Dedifferentiated amniotic fluid mesenchymal stem cell (primary cell): ENCODE results near the gene FEZ2.
"Not testable (repeated sequence)": the region's sequence is repeated elsewhere in the genome, so short reads cannot be mapped to it uniquely, and the experiment has no call there.

ENCODE experiments used
- DNase-seq: peaks from one replicate; pipeline ENCODE4 v3.0.0-alpha.2; 2016; ENCODE audit errors: extremely low spot score

Gene FEZ2, protein sequence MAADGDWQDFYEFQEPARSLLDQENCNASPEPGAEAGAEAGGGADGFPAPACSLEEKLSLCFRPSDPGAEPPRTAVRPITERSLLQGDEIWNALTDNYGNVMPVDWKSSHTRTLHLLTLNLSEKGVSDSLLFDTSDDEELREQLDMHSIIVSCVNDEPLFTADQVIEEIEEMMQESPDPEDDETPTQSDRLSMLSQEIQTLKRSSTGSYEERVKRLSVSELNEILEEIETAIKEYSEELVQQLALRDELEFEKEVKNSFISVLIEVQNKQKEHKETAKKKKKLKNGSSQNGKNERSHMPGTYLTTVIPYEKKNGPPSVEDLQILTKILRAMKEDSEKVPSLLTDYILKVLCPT

DNA sequence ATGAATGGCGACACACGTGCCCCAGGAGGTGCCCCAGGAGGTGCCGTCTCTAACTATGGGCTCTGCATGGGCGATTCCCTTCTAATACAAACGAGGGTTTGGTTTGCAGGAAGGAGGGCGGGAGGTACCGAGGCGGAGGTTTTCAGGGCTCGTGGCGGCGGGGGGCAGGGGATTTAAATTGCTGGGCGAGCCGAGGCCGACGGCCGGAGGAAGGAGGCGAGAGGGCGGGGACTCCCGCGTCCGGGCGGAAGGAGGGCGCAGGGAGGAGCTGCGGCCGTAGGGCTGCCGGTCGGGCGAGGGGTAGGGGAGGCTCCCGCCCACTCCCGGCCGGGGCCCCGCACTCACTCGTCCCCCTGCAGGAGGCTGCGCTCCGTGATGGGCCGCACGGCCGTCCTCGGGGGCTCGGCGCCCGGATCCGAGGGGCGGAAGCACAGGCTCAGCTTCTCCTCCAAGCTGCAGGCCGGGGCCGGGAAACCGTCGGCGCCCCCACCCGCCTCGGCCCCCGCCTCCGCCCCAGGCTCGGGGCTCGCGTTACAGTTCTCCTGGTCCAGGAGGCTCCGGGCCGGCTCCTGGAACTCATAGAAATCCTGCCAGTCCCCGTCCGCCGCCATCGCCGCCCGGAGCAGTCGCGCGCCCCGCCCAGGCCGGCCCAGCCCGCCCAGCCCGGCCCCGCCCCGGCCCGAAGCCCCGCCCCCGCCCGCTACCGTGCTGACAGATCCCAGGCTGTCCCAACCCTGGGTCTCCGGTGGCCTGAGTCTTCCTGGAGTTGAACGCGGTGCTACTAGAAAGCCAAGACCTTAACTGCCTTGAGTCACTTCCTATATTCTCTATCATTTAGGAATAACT lies at the start of gene FEZ2:
TSS of gene FEZ2 (minus strand) at position 637 of the 846 bp plus-strand sequence. CDS start at position 611, 26 bp downstream.
- peak; percentile 60 for DNase-seq

DNA sequence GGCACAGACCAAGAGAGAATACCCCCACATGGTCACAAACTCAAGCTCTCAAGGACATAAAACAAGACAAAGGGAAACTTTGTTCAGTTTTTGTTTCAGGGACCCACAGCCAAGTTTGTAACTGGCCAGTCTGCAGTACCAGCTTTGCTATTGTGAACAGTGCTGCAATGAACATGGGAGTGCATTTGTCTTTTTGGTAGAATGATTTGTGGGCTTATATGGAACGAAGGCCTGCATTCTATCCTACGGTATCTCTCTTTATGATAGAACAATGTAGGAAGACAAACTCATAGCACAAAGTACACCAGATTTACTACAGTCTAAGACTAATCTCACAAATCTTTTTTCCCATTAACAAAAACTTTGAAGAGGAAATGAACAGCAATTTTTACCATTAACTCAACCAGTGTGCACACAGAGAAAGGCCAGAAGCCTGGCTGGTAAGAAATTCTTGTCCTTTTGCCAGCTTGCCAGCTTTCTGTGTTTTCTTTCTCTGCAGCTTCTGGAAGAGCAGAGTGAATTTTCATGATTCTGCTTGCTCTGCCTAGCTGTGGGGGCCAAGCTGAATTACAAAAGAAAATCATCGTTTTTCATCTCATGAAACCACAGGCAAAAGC lies 37.1 kb upstream of the FEZ2 start:
- DNase-seq = no peak

DNA sequence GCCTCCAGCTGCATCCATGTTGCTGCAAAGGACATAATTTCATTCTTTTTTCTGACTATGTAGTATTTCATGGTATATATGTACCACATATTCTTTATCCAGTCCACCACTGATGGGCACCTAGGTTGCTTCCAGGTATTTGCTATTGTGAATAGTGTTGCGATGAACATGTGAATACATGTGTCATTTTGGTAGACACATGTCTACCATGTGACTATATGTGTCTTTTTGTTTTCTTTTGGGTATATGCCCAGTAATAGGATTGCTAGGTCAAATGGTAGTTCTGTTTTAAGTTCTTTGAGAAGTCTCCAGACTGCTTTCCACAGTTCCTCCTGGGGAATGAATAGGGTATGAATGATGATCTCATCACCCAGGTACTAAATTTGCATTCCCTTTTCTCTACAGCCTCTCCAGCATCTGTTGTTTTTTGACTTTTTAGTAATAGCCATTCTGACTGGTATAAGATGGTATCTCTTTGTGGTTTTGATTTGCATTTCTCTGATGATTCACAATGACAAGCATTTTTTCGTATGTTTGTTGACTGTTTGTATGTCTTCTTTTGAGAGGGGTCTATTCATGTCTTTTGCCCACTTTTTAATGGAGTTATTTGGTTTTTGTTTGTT lies 35.6 kb upstream of the FEZ2 start:
- DNase-seq = no peak

DNA sequence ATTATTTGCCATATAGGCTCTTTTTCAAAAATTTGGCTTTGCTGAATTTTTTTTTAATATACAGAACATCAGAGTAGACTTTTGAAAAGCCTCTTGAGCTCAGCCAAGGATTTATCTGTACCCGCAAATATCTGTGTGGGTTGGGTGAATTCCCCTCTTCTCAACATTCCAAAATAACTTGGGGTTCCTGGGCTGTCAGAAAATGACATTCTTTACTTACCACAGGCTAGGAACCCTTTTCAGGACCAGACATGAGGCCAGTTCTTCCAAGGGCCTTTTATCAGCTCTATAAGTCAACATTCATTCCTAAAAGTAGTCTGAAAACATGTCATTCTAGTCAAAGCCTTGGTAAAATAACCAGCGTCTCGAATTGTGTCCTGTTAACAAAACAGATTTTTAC lies 28.8 kb upstream of the FEZ2 start:
- no peak for DNase-seq

DNA sequence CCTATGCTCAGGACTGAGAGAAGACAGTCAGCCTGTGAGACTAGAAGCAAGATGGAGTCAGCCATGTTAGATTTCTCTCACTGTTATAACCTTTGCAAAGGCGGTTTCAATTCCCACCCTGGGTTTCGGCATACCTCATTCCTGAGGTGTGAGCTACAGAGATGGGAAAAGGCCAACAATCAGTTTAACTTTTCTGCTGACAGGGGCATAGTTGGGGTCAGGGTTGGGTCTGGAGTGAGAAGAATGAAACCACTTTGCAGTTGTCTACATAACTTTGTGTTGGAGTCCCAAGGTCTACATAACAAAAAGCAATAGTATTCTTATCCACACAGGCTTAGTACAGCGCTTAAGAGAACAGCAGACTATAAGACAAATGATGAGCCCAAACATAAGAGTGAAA lies 28.1 kb upstream of the FEZ2 start:
- no peak for DNase-seq

DNA sequence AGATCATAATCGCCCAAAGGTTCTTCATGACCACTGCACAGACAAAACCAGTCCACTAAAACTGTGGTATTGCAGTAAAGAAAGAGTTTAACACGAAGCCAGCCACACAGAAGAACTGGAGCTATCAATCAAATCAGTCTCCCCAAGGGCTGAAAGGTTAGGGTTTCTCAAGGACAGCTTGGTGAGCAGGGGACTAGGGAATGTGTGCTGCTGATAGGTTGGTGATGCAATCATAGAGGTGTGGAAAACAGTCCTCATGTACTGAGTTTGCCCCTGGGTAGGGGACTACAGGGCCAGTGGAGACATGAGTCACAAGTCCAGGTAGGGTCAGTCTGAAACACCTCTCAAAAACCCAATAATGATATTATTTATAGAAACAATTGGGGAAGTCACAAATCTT lies 27.3 kb upstream of the FEZ2 start:
- no peak for DNase-seq

DNA sequence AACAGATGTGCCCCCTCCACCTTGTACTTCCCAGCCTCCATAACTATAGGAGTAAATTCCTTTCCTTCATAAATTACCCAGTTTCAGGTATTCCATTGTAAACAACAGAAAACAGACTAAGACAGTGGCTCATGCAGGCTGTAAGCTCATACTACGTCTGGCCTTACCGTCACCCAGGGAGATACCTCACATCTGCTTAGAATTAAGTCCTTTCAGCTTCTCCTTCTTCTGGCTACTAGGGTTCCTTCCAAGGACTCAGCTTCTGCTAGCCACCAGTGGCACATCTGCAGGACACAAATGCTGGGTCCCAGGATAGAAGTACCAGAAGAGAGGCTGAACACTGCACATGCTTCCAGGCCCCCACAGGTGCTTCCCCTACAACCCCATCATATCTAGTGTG lies 22.4 kb upstream of the FEZ2 start:
- no peak for DNase-seq

DNA sequence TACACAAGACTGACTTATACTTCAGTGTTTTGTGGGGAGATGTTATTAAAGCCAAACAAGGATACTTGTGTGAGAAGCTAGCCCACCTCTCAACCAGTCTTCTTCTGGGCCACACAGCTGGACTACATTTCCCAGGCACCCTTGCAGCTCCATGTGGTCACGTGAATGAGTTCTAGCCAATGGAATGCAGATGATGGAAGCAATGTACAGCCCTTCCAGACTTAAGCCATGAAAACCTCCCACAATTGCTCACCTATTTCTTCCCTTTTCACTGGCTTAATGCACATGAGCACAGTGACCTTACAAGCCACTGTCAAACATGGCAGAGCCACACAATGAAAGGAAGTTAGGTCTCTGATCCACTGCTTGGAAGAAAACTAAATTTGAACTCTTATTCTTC lies 20.4 kb upstream of the FEZ2 start:
- DNase-seq = peak; percentile 28

DNA sequence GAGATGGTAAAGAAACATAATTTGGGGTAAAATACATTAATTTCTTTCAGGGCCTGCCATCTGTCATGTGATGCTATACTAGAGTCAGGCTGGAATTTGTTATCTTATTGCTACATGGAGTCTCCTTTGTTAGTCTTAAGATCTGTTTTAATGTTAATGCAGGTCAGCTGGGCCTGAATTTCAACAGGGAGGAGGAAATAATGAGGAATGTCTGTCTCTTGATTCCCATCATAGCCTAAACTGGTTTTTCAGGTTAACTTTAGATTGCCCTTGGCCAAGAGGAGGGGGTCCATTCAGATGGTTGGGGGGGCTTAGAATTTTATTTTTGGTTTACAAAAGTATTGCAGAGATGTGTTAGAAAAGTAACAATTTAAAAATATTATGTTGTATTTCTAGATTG lies 19.0 kb upstream of the FEZ2 start:
- DNase-seq = no peak

DNA sequence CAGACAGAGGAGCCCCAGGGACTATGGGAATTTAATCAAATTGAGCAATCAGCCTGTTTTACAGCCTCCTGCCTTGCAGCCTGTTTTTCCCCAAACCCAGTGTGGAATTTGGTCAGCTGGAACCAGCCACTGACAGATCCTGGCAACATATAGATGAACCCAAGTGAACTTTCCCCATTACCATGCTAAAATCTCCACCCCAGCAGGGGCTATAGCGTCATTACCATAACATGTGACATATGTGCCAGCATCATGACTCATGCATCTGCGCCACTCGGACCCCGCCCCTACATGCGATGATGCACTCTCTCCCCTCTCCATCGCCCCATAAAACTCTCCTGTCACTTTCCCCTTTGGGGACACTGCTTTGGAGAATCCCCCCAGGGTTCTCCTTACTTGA lies 17.3 kb upstream of the FEZ2 start:
- peak; percentile 22 for DNase-seq

DNA sequence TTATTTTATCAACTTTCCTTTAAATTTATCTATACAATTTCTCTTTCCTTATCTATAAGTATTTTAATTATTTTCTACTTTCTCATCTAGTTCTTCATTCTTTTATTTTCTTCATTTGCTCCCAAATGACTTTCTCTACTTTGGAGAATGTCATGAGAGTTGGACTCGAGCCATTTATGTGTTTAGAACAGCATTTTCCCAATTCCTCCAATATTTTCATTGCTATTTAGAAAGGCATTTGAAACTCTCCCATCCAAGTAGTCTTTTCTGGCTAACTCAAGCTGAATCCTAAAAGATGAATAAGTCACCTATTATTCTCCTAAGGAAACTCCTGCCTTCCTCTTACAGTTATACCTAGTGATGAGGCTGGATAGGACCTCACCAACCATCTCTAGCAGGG lies 15.8 kb upstream of the FEZ2 start:
- DNase-seq = no peak

DNA sequence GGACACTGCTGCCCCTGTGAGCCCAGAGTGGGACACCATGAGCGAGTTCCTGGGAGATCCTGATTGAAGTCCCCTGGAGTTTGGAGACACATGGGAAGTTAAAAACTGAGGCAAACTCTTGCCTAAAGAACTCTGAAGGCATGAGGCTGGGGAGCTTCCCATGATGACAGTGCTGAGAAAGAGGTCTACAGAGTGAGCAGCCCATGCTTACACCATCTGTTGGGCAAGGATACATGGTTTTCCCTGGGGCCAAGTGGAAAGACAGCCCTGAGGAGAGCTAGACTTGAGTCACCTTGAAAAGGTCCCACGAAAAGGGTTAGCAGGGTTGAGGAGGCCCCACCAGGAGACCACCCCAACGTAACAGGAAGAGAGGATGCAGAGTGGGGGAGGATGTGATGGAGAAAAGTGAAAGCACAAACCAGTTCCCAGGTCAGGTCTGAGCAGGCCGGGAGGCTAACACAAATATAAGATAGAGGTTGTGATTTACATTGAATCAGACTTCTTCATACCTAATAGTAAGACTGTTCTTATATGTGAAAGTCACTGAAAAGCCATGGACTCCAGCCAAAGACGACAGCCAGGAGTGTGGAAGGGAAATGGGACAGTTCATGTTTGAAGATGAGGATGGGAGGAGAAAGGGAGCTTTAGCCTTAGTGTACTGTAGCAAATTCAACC lies 13.5 kb upstream of the FEZ2 start:
- DNase-seq = no peak

DNA sequence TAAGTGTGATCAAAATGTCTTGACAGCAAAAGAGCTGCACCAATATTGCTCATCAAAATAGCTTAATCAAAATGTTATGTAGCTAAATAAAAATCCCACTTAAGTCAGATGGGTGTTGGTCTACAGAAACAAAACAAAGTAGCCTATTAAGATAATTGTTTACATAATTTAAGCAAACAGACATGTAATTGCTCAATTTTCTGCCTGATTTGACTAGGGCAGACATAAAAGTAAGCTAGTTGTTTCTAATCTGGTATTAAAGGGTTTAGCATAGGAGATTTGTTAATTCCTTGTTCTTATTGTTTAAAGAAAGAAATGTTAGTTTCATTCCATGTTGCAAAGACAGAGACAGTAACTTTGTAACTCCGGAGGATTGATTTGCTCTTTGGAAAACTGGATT lies 11.5 kb upstream of the FEZ2 start:
- no peak for DNase-seq

DNA sequence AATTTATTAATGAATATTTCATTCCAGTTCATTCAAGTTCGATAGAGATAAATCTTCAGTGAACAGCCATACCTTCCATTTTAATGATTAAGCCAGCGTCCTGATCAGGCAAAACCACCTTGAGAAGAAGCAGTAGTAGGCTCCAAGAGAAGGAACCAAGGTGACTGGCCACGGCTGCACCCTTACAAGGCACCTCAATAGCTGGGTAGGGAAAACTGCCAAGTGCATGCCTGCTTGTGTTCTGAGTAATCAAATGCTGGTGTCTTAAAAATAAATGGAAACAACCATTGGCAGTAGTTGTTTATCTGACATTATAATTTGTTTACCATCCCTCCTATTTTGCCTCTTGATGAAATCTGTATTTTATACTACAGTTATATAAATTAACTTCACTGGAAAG lies 10.0 kb upstream of the FEZ2 start:
- no peak for DNase-seq

DNA sequence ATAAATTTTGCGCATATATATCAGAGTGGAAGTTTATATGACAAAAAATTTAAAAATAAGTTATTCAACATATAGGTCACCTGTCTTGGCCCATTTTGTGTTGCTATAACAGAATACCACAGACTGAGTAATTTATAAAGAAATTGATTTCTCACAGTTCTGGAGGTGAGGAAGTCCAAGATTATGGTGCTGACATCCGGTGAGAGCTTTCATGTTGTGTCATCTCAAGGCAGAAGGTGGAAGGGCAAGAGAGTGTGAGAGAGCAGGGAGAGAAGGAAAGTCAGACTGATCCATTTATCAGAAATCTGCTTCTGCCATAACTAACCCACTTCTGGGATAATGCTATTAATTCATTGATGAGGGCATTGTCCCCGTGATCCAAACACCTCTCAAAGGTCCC lies 9.0 kb upstream of the FEZ2 start:
- no peak for DNase-seq

DNA sequence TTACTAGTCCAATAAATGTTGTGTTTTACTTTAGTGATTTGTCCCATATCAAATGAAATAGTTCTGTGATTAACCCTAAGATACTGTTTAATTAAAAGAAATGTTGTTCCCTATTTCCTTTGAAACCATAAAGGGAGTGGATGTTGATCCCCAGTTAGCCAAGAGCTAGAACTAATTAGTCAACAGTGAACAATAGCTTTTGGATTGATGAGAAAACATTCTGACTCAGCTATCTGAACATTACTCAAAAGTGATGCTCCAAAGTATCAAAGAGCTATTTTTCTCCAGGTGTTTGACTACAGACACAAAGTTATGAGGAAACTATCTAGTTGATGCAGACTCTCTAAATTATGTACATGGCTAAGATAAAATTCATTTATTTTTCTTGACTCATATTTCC lies 7.3 kb upstream of the FEZ2 start:
- no peak for DNase-seq

DNA sequence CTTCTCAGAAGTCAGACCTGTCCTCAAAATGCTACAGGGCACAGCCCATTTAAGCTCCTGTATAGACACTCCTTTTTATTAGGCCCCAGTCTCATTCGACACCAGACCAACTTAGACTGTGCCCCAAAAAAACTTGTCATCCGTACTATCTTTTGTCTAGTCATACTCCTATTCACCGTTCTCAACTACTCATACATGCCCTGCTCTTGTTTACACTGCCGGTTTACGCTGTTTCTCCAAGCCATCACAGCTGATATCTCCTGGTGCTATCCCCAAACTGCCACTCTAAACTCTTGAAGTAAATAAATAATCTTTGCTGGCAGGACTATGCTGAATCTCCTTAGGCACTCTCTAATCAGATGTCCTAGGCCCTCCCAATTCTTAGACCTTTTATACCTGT lies 5.7 kb upstream of the FEZ2 start:
- not testable (repeated sequence) for DNase-seq

DNA sequence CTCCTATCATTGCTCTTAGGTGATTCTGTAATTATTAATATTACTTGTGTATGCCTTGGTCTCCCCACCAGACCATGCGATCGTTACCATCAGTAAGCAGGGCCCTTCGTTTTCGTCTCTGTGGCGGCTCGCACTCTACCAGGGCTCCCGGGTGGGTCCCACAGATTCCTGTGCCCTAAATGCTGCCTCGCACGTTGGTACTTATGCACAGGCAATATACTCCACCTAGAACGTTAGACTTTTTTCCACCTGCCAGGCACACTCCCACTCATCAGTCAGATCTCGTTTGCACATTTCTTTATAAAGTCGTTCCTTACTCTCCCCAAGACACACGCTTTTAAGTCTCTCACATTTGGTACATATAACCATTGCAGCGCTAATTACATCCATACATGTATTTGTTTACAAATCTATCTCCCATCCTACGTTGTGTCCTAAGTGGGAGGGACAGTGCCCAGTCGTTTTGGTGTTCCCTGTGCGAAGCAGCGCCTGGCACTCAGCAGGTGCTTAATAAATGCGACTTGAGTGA lies 901 bp downstream of the FEZ2 start:
- no peak for DNase-seq

DNA sequence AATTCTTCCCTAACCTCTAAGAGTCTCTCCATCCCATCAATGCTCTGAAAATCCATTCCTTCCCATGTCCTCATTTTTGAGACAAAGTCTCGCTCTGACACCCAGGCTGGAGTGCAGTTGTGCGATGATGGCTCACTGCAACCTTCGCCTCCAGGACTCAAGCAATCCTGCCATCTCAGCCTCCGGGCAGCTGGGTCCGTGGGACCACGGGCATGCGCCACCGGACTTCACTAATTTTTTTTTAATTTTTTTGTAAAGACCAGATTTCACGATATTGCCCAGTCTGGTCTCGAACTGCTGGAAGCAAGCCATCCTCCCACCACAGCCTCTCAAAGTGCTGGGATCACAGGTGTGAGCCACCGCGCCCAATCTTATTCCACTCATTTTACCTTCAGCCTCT lies 1.6 kb downstream of the FEZ2 start:
- no peak for DNase-seq

DNA sequence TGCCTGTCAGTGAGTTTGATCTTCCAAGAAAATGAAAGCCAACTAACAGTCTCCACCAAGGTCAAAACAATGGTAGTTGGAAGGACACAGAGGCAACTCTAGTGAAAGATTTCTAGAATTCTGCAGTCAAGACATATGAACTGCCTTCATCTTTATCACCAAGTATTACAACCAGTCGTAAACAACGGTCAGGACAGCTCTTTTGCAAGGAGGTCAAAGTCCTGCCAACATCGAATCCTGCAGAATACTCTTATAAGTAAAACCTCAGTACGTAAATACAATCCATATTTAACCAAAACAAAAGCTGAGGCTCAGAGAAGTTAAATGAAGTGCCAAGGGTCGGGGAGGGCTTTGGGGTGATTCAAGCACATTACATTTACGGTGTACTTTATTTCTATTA lies 3.1 kb downstream of the FEZ2 start:
- no peak for DNase-seq

DNA sequence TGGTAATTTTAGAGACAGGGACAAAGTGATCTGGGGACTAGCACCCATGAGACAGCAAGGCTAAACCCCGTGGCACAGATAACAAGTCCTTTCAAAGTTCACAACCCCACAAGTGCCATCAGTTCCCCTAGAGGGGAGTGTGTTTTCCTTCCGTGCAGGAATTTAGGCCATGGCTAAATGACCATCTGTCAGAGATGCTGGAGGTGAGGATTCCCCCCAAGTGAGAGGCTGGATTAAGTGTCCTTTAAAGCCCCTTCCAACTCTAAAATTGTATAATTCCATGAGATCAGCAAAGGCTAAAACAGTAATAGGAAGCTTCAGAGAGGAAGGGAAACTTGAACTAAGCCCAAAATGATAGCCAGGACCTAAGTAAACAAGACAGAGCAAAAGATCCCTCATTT lies 8.7 kb downstream of the FEZ2 start:
- no peak for DNase-seq

DNA sequence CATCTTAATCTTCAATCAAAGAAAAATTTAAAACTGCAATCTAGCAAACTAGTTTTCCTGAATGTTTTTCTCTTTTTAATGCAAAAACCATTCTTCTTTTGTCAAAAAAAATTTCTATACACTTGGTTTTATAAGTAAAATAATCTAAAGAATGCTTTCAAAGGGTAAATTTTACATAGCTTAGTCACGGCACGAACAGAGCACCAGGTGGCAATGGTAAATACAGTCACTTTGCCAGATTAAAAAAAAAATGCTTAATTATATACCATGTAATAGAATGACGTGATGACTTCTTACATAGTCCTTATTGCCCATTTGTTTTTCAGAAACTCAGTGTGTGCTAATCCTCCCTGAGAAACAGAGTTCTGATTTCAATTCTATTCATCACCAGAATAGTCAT lies 10.4 kb downstream of the FEZ2 start:
- DNase-seq = no peak
